ENCODE measurements around the gene STK4. TPM values are rescaled to one million over a fixed set of nuclear protein-coding genes. Genes with fewer than 3 reads are reported as not detected.

Gene STK4
- polyA plus RNA-seq (2012; ENCODE audit: missing spikeins) = 49.7 TPM

GRCh38 chr20:44966030-44966961, at the start of gene STK4:
STK4 (plus strand) TSS chr20:44966512; CDS start chr20:44966569, 57 bp downstream.
- peak; percentile 92 for FAIRE-seq
- DNase-seq (ENCODE audit: insufficient read length) = peak; percentile 69
- TF ChIP-seq TAF1 (IDR thresholded peaks at IDR 0.05; ENCODE audit: borderline replicate concordance, low read depth, low read length) (peak; percentile 74; the same call in 1 of the 2 replicates), POLR2A (IDR thresholded peaks at IDR 0.05; ENCODE audit: low read depth, low read length) (peak; percentile 92), POLR2AphosphoS5 (IDR thresholded peaks at IDR 0.05; ENCODE audit: low read depth, low read length) (peak; percentile 83)

GRCh38 chr20:44916586-44916985, 49.7 kb upstream of the STK4 start:
- no peak for FAIRE-seq
- TF ChIP-seq POLR2A (IDR thresholded peaks at IDR 0.05; ENCODE audit: low read depth, low read length) (no peak), TAF1 (IDR thresholded peaks at IDR 0.05; ENCODE audit: borderline replicate concordance, low read depth, low read length) (no peak), POLR2AphosphoS5 (IDR thresholded peaks at IDR 0.05; ENCODE audit: low read depth, low read length) (no peak)
- DNase-seq (ENCODE audit: insufficient read length) = no peak

- FAIRE-seq (no peak), DNase-seq (ENCODE audit: insufficient read length) (no peak)
- TF ChIP-seq TAF1 (IDR thresholded peaks at IDR 0.05; ENCODE audit: borderline replicate concordance, low read depth, low read length) (no peak), POLR2A (IDR thresholded peaks at IDR 0.05; ENCODE audit: low read depth, low read length) (no peak), POLR2AphosphoS5 (IDR thresholded peaks at IDR 0.05; ENCODE audit: low read depth, low read length) (no peak)
These were observed 48.9 kb upstream of the STK4 start for GRCh38 chr20:44917399-44917798.

GRCh38 chr20:44918342-44918741, 48.0 kb upstream of the STK4 start:
- DNase-seq (ENCODE audit: insufficient read length) (no peak), FAIRE-seq (no peak)
- TF ChIP-seq POLR2AphosphoS5 (IDR thresholded peaks at IDR 0.05; ENCODE audit: low read depth, low read length) (no peak), POLR2A (IDR thresholded peaks at IDR 0.05; ENCODE audit: low read depth, low read length) (no peak), TAF1 (IDR thresholded peaks at IDR 0.05; ENCODE audit: borderline replicate concordance, low read depth, low read length) (no peak)

GRCh38 chr20:44918761-44919160, 47.6 kb upstream of the STK4 start:
- DNase-seq (ENCODE audit: insufficient read length) = no peak
- TF ChIP-seq POLR2A (IDR thresholded peaks at IDR 0.05; ENCODE audit: low read depth, low read length) (no peak), TAF1 (IDR thresholded peaks at IDR 0.05; ENCODE audit: borderline replicate concordance, low read depth, low read length) (no peak), POLR2AphosphoS5 (IDR thresholded peaks at IDR 0.05; ENCODE audit: low read depth, low read length) (no peak)
- FAIRE-seq = no peak

- FAIRE-seq = no peak
- DNase-seq (ENCODE audit: insufficient read length) = no peak
- TF ChIP-seq POLR2A (IDR thresholded peaks at IDR 0.05; ENCODE audit: low read depth, low read length) (no peak), POLR2AphosphoS5 (IDR thresholded peaks at IDR 0.05; ENCODE audit: low read depth, low read length) (no peak), TAF1 (IDR thresholded peaks at IDR 0.05; ENCODE audit: borderline replicate concordance, low read depth, low read length) (no peak)
These were observed 44.9 kb upstream of the STK4 start for GRCh38 chr20:44921447-44921846.

- DNase-seq (ENCODE audit: insufficient read length) = no peak
- TF ChIP-seq POLR2AphosphoS5 (IDR thresholded peaks at IDR 0.05; ENCODE audit: low read depth, low read length) (no peak), TAF1 (IDR thresholded peaks at IDR 0.05; ENCODE audit: borderline replicate concordance, low read depth, low read length) (no peak), POLR2A (IDR thresholded peaks at IDR 0.05; ENCODE audit: low read depth, low read length) (no peak)
- FAIRE-seq = no peak
These were observed 41.8 kb upstream of the STK4 start for GRCh38 chr20:44924541-44924940.

- DNase-seq (ENCODE audit: insufficient read length) = no peak
- no peak for TF ChIP-seq TAF1 (IDR thresholded peaks at IDR 0.05; ENCODE audit: borderline replicate concordance, low read depth, low read length)
- no peak for TF ChIP-seq POLR2A (IDR thresholded peaks at IDR 0.05; ENCODE audit: low read depth, low read length)
- TF ChIP-seq POLR2AphosphoS5 (IDR thresholded peaks at IDR 0.05; ENCODE audit: low read depth, low read length) = no peak
- FAIRE-seq = no peak
These were observed 37.7 kb upstream of the STK4 start for GRCh38 chr20:44928595-44928994.

GRCh38 chr20:44930517-44931168, 35.7 kb upstream of the STK4 start:
- DNase-seq (ENCODE audit: insufficient read length) (no peak), FAIRE-seq (no peak)
- TF ChIP-seq POLR2AphosphoS5 (IDR thresholded peaks at IDR 0.05; ENCODE audit: low read depth, low read length) = no peak

GRCh38 chr20:44931911-44932310, 34.4 kb upstream of the STK4 start:
- FAIRE-seq (no peak), DNase-seq (ENCODE audit: insufficient read length) (no peak)
- no peak for TF ChIP-seq POLR2AphosphoS5 (IDR thresholded peaks at IDR 0.05; ENCODE audit: low read depth, low read length)
- no peak for TF ChIP-seq POLR2A (IDR thresholded peaks at IDR 0.05; ENCODE audit: low read depth, low read length)
- no peak for TF ChIP-seq TAF1 (IDR thresholded peaks at IDR 0.05; ENCODE audit: borderline replicate concordance, low read depth, low read length)

- TF ChIP-seq TAF1 (IDR thresholded peaks at IDR 0.05; ENCODE audit: borderline replicate concordance, low read depth, low read length) = no peak
- no peak for TF ChIP-seq POLR2AphosphoS5 (IDR thresholded peaks at IDR 0.05; ENCODE audit: low read depth, low read length)
- no peak for TF ChIP-seq POLR2A (IDR thresholded peaks at IDR 0.05; ENCODE audit: low read depth, low read length)
- DNase-seq (ENCODE audit: insufficient read length) (no peak), FAIRE-seq (no peak)
These were observed 33.4 kb upstream of the STK4 start for GRCh38 chr20:44932916-44933315.

GRCh38 chr20:44936510-44936909, 29.8 kb upstream of the STK4 start:
- DNase-seq (ENCODE audit: insufficient read length) (no peak), FAIRE-seq (no peak)
- no peak for TF ChIP-seq TAF1 (IDR thresholded peaks at IDR 0.05; ENCODE audit: borderline replicate concordance, low read depth, low read length)
- TF ChIP-seq POLR2AphosphoS5 (IDR thresholded peaks at IDR 0.05; ENCODE audit: low read depth, low read length) = no peak
- TF ChIP-seq POLR2A (IDR thresholded peaks at IDR 0.05; ENCODE audit: low read depth, low read length) = no peak
